AG10803 (cell line): ENCODE measurements around the gene PITRM1.

Experiments
- DNase-seq: peaks from one replicate; pipeline ENCODE4 v3.0.0; 2010; ENCODE audit warnings: low read depth
- H3K4me3 ChIP-seq: 2 replicates; pipeline ENCODE4 v1.5.1; 2011; ENCODE audit warnings: mild to moderate bottlenecking, low read length, control low read depth
- CTCF ChIP-seq: conservative IDR thresholded peaks from 2 replicates; pipeline ENCODE4 v1.5.1; 2011; ENCODE audit warnings: mild to moderate bottlenecking, low read length, control low read depth, inconsistent platforms

Gene PITRM1

GRCh38 chr10:3116508-3117100 is 56.0 kb downstream of the PITRM1 start:
- H3K4me3 ChIP-seq: no peak overlapping the region
- no peak for TF ChIP-seq CTCF
- DNase-seq: no peak

- TF ChIP-seq CTCF: no peak
- H3K4me3 ChIP-seq: no peak overlapping the region
- no peak for DNase-seq
Measured at GRCh38 chr10:3115685-3116084, 56.9 kb downstream of the PITRM1 start.

GRCh38 chr10:3113343-3113720 is 59.2 kb downstream of the PITRM1 start:
- no peak for TF ChIP-seq CTCF
- no peak overlapping the region for H3K4me3 ChIP-seq
- no peak for DNase-seq

- TF ChIP-seq CTCF: no peak
- no peak for DNase-seq
- no peak overlapping the region for H3K4me3 ChIP-seq
Measured at GRCh38 chr10:3111621-3112163, 60.9 kb downstream of the PITRM1 start.

GRCh38 chr10:3110782-3111620 is 61.6 kb downstream of the PITRM1 start:
- no peak for TF ChIP-seq CTCF
- H3K4me3 ChIP-seq: no peak overlapping the region
- DNase-seq: no peak

GRCh38 chr10:3109633-3110032 is 62.9 kb downstream of the PITRM1 start:
- no peak for TF ChIP-seq CTCF
- no peak for DNase-seq
- H3K4me3 ChIP-seq: no peak overlapping the region

GRCh38 chr10:3109196-3109595 is 63.4 kb downstream of the PITRM1 start:
- no peak overlapping the region for H3K4me3 ChIP-seq
- TF ChIP-seq CTCF: no peak
- no peak for DNase-seq
